Right forelimb (tissue), 1 donor: ENCODE measurements around the gene NHERF2.
A peak's percentile ranks its signal among the peaks of the same experiment; 100 is the strongest.

Experiments
- DNase-seq: peaks from one replicate; pipeline ENCODE4 v3.0.0-alpha.2; 2018

NHERF2 gene

DNA sequence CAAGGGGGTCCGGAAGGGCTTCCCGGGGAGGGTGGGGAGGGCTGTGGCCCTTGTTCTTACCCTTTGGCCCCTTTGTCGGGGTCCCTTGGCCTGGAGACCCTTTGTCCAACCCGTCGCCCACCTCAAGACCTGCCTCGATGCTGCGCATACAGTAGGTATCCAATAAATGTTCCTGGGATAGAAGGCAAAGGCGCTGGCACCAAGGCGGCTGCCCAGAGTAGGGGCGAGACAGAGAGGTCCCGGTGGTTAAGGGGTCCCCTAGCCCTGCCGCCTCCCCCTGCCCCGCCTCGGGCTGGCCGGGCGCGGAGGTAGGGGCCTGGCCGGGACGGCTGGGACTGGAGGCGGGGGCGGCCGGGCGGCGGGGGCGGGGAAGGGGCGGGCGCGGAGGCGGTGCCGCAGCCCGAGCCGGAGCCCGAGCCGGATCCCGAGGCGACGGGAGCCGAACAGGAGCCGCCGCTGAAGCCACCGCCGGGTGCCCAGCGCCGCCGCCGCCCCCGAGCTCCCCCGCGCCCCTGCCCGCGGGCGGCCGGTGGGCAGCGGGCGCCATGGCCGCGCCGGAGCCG is at the start of gene NHERF2:
NHERF2 (plus strand) TSS at position 442 of the 563 bp plus-strand sequence; CDS start at position 546, 104 bp downstream.
- no peak for DNase-seq

DNA sequence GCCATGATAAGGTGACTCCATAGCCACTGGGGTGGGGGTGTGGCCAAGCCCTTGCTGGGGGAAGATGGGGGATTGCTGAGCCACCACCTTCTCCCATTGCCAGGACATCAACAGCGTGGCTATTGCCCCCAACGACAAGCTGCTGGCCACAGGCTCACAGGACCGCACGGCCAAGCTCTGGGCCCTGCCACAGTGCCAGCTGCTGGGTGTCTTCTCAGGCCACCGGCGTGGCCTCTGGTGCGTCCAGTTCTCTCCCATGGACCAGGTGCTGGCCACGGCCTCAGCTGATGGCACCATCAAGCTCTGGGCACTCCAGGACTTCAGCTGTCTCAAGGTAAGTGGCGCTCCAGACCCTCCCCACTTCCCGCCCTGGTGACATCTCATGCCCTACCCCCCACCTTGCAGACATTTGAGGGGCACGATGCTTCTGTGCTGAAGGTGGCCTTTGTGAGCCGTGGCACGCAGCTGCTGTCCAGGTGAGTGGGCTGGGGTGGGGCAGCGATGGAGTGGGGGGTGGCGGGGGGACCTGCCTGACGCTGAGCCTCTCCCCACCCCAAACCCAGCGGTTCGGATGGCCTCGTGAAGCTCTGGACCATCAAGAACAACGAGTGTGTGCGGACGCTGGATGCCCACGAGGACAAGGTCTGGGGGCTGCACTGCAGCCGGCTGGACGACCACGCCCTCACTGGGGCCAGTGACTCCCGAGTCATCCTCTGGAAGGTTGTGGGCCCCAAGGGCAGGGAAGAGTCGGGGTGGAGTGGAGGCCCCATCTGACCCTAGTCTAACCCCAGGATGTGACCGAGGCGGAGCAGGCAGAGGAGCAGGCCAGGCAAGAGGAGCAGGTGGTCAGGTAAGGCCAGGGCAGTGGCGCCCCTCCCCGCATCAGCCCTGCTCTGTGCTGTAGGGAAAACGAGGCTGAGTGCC is 49.5 kb upstream of the NHERF2 start:
- no peak for DNase-seq

DNA sequence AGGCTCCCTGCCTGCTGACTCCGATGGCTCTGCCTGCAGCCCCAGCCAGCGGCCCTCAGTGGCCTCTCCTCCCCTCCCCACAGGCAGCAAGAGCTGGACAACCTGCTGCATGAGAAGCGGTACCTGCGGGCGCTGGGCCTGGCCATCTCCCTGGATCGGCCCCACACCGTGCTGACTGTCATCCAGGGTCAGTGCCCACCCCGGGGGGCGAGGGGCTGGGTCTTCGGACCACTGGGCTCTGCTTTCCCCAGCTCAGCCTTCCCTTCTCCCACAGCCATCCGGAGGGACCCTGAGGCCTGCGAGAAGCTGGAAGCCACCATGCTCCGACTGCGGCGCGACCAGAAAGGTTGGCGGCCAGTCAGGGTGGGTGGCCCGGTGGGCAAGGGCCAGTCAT is 48.8 kb upstream of the NHERF2 start:
- no peak for DNase-seq

DNA sequence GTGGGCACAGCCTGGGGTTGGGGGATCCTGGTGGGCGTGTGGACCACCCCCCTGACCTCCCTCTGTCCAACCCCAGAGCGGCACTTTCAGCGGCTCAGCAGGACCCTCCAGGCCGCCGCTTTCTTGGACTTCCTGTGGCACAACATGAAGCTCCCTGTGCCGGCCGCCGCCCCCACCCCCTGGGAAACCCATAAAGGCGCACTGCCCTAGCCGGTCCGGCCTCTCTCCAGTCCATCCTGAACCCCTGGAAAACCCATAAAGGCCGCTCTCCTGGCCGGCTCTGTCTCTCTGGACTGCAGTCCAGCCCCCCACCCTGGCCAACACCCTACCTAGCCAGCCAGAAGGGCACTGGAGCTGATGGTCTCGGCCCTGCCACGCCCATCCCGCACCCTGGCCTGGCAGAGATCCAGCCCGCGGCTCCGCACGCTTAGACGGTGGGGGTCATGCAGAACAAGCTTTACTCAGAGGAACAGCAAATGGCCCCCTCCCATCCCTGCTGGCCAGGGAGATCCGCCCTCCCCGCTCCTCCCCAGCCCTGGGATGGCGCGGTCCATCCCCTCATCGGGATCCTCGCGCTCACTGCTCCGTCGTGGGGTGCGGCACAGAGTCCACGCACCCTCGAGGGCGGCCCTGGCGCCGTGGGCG is 48.1 kb upstream of the NHERF2 start:
- DNase-seq: no peak

DNA sequence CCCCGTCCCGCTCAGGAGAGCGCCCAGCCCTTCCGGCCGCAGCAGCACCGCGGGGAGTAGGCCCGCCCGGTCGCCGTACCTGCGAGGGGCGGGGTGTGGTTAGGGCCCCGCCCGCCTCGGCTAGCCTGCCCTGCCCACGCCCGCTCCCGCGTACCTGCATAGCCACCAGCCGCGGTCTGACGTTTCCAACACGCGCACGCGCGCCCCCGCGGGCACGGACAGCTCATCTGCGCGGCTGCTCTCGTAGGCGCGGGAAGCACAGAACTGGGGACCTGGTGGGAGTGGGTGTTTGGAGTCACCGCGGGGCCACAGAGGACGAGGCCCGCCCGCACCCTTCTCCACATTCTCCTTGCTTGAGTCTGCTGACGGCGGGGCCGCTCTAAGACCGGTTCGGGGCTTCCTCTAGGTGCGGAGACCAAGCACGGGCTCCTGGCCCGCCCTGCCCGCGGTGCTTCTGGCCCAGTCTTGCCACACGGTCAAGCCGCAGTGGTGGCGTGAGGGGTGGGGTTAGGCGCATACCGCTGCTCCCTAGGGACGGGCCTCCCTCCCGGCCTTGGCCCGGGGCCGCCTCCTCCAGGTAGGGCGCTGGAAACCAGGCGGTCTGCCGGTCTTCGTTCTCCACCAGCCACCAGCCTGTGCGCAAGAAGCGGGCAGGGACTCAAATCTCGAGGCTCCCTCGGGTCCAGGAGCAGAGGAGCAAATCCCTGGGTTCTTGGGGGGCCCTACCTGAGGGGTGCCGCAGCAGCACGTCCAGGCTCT is 47.3 kb upstream of the NHERF2 start:
- DNase-seq: no peak

DNA sequence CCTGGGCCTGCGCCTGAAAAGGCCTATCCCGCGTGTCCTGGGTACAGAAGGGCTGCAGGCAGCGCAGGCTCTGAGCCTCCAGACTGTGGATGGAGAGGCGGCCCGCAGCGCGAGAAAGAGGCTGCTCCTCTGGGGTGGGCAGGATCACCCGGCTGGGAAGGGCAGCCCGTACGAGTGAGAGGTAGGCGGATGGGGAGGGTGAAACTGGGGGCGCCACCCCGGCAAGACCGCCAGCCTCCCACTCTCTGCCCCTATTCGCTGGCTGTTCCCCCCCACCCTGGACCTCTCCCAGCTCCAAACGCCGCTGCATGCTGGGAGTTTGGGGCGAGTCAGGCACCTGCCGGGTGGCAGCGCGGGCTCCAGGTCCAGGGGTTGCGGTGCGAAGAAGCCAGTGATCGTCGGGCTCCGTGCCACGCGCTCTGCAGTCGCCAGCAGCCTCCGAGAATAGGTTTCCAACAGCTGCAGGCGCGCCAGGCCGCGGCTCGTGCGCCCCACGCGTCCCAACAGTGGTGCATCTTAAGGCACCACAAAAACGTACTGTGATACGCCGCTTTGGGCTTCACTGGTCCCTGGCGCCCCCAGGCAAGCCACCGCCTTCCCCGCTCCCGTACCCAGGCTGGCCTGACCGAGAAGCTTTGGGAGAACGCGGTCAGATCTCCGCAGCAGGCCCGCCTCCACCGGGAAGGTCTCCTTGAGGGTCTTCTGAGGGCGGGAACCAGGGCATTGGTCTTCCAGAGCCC is 46.5 kb upstream of the NHERF2 start:
- DNase-seq: no peak

DNA sequence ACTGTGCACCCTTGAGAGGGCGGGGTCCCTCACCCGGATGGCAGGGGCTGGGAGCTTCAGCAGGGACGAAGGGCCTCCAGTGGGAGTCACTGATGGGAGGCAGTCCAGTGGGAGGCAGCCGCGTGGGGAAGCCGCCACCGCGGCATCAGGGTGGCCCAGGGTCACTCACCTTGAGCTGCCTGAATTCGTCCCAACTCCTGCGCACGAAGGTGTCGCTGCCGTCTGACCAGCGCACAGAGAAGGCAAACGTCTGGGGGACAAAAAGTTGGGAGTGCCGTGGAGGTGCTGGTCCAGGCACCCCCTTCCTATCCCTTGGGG is 46.0 kb upstream of the NHERF2 start:
- DNase-seq: no peak

DNA sequence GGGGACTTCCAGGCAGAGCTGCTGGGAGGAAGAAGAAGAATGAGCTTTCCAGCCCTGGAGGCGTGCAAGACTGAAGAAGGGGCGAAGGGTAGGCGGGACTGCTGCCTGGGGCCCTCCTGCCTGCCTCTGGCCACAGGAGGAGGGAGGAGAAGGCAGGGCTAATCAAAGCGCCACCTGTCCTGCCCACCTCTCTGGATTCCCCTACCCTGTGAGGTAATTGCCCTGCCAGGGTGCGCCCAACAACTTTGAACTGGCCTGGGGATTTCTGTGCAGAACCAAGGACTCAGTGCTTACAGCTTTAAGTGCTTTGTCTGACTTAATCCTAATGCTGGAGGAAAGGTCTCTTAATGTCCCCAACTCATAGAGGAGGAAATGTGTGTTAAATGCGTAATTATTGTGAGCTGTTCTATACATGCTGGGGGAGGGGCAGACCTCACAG is 45.3 kb upstream of the NHERF2 start, which contains the start of gene NOXO1:
NOXO1 (minus strand) TSS at position 72 of the 439 bp plus-strand sequence. CDS start 290 bp downstream, outside the sequence.
- DNase-seq: no peak

DNA sequence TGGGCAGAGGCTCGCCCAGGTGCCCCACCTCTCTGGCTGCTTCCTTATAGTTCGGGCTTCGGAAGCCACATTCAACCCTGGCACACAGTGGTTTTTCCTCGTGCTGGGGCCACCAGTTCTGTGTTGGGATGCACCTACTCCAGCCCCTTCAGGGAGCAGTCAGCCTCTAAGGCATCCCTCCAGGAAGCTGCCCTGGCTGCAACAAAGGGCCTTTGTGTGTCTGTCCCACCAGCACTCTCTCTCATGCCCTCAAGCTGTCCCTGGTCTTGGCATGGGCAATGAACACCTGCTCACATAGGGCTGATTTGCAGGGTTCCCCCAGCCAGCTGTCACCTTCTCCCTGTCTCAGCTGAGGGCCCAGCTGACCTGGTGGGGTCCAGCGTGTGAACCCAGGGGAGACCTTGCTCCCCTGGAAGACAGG is 44.7 kb upstream of the NHERF2 start:
- no peak for DNase-seq

DNA sequence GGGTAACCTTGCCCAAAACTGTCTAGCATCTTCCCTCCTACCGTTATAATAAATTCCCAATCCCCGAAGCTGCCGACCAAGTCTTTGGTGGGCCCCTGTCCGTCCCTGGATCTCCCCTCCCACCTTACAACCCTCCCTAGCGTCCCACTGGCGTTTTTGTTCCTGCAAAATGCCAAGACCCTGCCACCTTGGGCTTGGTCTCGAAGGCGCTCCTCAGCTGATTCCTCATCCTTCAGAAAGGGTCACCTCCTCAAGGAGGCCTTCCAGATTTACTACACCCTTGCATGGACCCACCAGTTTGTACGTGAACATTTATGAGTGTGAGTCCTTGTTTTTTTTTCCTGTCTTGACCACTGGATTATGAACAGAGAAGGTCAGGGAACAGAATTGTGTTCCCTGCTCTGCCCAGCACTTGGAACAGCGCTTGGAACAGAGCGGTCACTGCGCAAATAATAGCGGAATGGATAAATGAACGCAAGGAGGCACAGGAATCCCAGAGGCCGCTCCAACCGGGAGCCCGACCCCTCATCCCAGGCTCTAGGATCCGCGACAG is 43.6 kb upstream of the NHERF2 start:
- no peak for DNase-seq

DNA sequence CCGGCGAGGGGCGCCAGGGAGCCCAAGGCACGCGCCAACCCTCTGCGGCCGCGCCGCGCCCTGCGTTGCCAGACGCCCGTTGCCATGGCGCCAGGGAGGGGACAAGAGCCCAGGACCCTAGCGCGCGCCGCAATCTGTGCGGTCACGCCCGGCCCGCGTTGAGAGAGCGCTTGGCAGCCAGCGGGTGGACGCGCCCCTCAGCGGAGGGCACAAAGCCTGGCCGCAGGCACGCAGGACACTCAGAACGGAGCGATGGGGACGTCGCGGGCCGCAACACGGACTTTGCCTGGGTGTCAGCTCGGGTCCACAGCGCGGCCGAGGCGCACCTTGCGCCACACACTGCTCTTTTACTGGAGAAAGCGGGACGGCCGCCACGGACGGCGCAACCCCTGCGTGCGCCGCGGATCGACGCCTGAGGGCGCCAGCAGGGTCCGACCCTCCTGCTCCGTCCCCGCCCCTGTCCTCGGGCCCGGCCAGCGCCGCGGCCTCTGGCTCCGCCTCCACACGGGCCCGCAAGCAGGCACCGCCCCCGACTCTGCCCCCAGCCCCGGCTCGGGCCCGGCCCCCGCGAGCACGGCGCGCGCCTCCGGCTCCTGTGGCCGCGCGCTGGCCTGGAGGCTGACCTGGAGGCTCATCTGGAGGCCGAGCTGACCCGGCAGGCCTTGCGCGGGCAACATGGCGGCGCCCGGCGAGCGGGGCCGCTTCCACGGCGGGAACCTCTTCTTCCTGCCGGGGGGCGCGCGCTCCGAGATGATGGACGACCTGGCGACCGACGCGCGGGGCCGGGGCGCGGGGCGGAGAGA is 43.0 kb upstream of the NHERF2 start, which contains the start of gene GFER:
GFER (plus strand) TSS at position 650 of the 803 bp plus-strand sequence; CDS start at position 676, 26 bp downstream.
- peak; percentile 94 for DNase-seq

DNA sequence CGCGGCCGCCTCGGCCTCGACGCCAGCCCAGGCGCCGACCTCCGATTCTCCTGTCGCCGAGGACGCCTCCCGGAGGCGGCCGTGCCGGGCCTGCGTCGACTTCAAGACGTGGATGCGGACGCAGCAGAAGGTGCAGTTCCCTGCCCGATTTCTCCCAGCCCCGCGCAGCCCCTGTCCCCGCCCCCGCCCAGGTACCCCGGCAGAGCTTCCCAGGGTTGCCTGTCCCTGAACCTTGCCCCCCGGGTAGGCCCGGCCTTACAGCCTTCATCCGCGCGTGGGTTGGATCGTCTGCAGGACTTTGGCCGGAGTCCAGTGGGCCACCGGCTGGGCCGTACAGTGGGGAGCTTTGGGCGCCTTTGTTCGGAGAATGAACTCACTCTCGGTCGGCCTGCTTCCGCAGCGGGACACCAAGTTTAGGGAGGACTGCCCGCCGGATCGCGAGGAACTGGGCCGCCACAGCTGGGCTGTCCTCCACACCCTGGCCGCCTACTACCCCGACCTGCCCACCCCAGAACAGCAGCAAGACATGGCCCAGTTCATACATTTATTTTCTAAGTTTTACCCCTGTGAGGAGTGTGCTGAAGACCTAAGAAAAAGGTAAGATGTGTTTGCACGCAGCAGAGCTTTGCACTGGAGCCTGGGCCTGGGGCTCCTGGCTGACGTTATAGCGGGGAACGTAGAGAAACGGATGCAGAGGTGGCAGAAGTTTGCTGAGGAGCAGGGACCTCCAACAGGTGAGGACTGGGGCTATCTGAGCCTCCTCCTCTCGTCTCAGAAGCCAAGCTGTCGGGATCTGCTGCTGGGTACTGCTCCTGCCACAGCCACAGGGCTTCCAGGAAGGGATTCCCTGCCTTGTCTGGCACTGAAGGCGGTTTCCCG is 42.1 kb upstream of the NHERF2 start:
- no peak for DNase-seq

DNA sequence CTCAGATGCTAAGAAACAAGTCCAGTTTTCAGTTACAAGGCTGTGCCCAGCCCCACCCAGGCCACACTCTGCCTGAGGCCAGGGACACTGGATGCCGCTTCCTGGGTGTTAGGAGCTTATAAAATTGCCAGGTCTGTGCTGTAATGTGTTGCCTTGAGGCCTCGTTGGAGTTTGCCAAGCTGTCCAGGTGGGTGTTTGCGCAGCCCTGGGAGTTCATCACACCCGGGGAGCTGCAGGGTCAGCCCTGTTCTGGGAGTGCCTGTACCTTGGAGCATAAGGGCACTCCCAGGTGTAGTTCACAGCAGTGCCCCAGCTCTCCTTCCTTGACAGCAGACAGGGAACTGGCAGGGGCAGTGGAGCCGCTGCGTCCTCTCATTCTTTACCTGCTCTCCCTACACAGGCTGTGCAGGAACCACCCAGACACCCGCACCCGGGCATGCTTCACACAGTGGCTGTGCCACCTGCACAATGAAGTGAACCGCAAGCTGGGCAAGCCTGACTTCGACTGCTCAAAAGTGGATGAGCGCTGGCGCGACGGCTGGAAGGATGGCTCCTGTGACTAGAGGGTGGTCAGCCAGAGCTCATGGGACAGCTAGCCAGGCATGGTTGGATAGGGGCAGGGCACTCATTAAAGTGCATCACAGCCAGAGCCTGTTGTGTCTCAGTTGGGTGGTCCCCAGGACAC is 41.1 kb upstream of the NHERF2 start:
- DNase-seq: no peak

DNA sequence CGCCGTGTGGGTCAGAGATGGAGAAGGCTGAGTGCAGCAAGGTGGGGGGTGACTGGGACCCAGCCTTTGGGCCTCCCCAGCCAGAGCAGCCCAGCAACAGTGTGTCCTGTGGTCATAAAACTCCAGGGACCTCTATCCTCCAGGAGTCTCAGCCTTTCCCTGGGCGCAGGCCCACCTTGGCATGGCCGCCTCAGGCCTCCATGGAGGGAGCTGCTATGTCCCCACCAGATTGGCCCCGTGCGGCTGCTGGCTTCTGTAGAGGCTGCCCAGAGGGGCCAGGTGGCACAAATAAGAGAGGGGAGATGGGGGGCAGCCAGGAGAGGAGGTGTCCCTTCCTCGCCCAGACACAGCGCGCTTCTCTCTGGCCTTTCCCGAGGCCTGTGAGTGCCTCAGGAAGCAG is 39.5 kb upstream of the NHERF2 start:
- no peak for DNase-seq

DNA sequence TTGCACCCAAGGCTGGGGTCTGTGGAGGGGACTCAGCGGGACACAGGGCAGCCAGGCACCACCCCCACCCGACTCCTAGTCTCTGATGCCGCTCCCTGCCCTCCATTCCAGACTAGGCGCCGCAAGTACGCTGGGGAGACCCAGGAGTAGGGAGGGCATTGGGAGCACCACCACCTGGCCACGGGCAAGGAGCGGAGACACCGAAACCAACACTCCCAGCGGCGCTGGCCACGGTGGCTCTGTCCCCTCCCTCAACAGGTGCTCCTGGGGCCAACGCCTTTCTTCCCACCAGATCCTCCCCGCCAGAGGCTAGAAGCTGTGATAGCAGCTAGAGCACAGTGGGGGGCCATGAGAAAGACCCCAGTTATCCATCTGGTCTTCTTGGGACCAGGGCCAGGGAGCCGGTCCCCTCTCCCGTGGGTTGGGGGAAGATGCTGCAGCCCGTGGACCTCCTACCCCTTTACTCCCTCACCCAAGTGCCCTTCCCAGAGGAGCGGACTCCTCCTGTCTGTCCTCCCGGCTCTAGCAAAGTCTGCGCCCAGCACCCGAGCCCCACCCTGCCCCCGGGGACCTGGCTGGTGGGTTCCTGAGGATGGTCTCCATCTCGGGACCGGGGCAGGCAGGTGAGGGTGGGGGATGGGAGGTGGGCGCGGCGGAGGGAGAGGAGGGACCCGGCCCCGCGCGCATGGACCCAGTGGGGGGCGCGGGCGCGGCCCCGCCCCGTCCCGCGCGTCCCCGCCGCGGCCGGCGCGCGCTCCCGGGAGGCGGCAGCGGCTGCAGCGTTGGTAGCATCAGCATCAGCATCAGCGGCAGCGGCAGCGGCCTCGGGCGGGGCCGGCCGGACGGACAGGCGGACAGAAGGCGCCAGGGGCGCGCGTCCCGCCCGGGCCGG is 37.2 kb upstream of the NHERF2 start, which contains the start of gene SYNGR3:
SYNGR3 (plus strand) TSS at position 762 of the 892 bp plus-strand sequence. CDS start 133 bp downstream, outside the sequence.
- no peak for DNase-seq

DNA sequence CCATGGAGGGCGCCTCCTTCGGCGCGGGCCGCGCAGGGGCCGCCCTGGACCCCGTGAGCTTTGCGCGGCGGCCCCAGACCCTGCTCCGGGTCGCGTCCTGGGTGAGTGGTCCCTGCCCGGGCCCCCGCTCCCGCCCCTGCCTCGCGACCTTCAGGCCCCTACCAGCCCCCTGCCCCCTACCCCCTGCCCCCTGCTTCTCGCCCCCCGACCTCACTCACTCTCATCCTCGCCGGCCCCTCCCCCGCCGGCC is 36.7 kb upstream of the NHERF2 start:
- no peak for DNase-seq

DNA sequence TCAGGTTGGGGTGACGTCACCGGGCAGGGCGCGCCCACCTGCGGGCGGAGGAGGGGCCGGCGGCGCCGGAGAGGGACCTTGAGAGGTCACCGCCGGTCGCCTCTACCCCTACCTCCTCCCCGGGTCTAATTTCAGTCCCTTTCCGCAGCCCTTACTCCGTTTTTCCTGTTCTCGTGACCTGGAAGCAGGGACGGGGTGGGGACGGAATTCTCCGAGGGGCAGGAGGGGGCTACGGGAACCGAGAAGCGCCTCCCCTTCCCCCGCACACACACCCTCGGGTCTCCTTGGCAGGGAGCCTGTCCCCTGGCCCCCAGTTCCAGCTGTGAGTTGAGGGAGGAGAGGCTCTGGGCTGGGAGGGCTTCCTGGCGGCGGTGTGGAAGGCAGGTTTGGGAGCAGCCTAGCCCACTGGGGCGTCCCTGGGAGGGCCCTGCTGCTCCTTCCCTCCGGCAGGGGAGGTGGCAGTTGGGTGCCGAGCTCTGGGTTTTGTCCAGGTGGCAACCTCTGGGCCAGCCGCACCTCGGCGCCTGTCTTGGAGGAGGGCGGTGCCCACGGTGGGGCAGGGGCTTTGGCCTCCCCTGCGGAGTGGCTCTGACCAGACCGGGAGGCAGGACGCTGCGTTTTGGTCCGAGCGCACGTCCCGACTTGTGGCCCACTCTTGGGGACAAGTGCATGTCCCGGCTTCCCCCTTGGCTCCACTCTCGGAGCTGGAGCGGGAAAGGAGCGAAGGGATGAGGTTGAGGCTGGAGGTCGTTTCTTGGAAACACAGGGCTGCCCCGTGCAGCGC is 36.2 kb upstream of the NHERF2 start:
- DNase-seq: no peak

DNA sequence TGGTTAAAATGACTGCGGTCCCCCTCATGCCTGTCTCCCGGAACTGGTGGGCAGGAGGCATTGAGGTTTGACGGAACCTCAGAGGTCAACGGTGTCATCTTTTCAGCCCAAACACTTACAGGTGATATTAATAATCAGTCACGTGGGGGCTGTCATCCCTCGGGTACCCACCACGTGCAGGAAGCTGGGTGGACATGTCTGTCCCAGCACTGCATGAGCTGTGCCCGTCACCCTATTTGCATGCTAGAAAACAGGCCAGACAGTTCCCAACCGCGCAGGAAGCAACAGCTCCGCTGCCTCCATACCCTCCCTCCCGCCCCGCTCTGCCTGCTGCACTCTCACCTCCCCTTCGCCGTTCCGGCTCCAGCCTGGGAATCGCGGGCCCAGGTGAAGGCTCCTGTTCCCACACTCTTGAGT is 35.6 kb upstream of the NHERF2 start:
- no peak for DNase-seq
